Measurements from ENCODE around the gene MAD2L1BP. TPM values are rescaled to one million over a fixed set of nuclear protein-coding genes. Genes with fewer than 3 reads are reported as not detected.

The MAD2L1BP gene
- total and polyA plus RNA-seq, 2 of the 13 experiments (the other 11 are each of a cell fraction or from before 2014, with no cell fraction given), result 54.2 to 55.5 TPM

DNA sequence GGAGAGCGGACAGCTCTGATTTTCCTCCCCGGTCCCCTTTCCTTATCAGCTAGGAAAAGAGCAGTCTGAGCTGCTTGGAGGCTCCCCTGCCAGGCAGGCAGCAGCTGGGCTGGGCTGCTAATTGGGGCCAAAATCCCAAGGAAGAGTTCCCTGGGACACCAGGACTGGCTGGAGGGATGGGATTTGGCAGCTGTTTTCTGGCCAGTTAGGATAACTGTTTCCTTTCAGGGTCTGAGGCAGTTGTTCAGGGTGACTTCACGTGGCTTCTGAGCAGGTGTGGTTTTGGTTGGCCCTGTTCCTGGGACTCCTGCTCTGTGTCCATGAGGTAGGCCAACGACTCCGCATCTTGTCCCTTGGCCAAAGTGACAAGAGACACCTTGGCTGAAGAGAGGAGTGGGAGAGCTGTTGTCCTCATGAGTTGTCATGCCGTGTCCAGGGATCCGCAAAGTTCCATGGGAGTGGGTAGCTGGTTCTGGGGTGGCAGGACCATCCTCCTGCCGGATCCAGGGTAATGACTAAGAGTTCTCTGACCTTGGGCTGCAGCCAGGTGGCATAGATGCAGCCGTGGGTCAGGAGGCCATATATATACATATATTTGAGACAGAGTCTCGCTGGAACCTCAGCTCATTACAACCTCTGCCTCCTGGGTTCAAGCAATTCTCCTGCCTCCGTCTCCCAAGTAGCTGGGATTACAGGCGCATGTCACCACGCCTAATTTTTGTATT lies 30.7 kb downstream of the MAD2L1BP start (continued):
- TF ChIP-seq, protein P1, sequence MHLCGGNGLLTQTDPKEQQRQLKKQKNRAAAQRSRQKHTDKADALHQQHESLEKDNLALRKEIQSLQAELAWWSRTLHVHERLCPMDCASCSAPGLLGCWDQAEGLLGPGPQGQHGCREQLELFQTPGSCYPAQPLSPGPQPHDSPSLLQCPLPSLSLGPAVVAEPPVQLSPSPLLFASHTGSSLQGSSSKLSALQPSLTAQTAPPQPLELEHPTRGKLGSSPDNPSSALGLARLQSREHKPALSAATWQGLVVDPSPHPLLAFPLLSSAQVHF (CRISPR knock-in tag; IDR thresholded peaks at IDR 0.05), result no peak

DNA sequence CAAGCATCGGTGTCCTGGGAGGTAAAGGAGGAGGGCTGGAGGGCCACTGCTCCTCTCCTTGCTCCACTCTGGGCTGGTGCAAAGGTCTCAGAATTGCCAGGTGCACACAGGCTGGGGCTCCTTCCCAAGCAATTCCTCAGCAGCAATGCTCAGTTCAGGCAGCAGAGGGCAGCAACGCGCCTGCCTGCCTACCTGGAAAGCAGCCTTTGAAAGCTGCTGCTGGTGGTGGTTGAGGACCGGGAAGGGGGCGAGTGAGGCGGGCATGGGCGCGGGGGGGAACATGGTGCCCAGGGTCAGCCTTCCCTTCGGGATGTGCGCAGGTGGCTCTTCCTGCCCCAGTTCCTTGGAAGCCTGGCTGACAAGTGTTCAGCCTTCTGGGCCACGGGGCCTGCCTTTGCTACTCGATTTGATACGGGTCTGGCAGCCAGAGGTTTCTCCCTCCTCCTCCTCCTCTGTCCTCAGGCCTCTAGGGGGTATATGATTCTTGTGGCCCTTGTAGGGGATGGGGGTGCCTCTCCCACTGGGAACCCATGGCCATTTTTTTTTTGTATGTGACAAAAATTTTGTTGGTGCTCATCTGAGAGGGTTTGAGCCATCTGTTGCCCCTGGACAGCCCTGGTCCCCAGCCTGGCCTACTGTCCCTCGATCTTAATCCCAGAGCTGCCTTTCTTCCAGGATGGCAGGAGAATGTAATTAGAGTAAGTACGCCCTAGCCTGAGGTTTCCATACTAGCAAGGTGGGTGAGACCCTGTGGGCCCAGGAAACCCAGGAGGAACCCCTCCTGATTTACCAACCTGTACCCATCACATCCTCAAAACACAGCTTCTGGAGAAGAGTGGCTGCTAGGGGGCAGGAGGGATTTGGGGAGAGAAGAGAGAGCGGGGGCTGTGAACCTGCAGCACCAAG lies 31.9 kb downstream of the MAD2L1BP start:
- intact Hi-C loops (cut with micrococcal nuclease; ENCODE audit: unreplicated experiment) (loop anchor here (1.0 to 10.0 kb wide), 7 partner anchors 57 to 412 kb away; no protein-coding TSS in a partner anchor), in situ Hi-C loops (cut with HindIII; ENCODE audit: extremely low pct_ligation_motif_present, low pct_unique_long_range_greater_than_20kb) (loop anchor here (5.0 kb wide), 1 partner anchor 410 kb away; no protein-coding TSS in a partner anchor)
- Histone ChIP-seq H3K4me3 (replicated peaks in 1 of 3; ENCODE audit: insufficient read depth in 1 of 3, low read depth in 2 of 3, low read length in 3 of 3) (peak overlapping the region; percentile 16 to 63 (median 44)), H3K27me3 (ENCODE audit: control insufficient read depth in 1 of 2, insufficient read depth in 2 of 2, low read length in 2 of 2) (peaks cover 2 to 27% of the 10 kb centered on the region in 2 experiments; a peak in 4 of 5 replicates), H3K79me2 (ENCODE audit: insufficient read depth, low read length) (no peaks in the 10 kb centered on the region), H3K9me3 (ENCODE audit: low read length) (no peaks in the 10 kb centered on the region), H4K20me1 (ENCODE audit: insufficient read depth, low read length) (no peaks in the 10 kb centered on the region), H2AFZ (ENCODE audit: low read length) (no peak overlapping the region), H3K9ac (ENCODE audit: insufficient read depth, low read depth, low read length) (no peak overlapping the region), H3K4me1 (ENCODE audit: insufficient read depth, low read length) (peaks cover 64% of the 10 kb centered on the region), H3K4me2 (ENCODE audit: low read depth, low read length) (peak overlapping the region; percentile 75), H3K27ac (ENCODE audit: extremely low read length, insufficient read depth, low read length) (no peak overlapping the region), H3K36me3 (replicated peaks in 1 of 2; ENCODE audit: control insufficient read depth in 1 of 2, insufficient read depth in 2 of 2, low read length in 2 of 2) (peaks cover 4 to 10% of the 10 kb centered on the region in 2 experiments; a peak in 3 of 5 replicates)
- ATAC-seq (peak; percentile 64), DNase-seq (ENCODE audit: low spot score) (peak; percentile 76), FAIRE-seq (peak; percentile 89)
- CTCF ChIA-PET (ENCODE audit: low intra/inter-chr PET ratio, low total read pairs), result interaction anchor here (0.7 to 2.3 kb wide), 8 partner anchors 32 to 412 kb away, joined by 3 to 16 read pairs (median 4); no protein-coding TSS in a partner anchor
- 12% methylated on average over 14 of the region's 16 CpGs for WGBS (ENCODE audit: low lambda C conversion rate)
- POLR2A ChIA-PET, result interaction anchor here (0.7 to 7.5 kb wide), 5 partner anchors 25 to 411 kb away, joined by 3 to 55 read pairs (median 3); partner anchors contain the start of genes GTPBP2 and MAD2L1BP
- BruUV-seq (replicated peaks), result TSS peak; percentile 25
- 0 out of 2 replicates have a peak, but pooled peaks have one; percentile 52 for TF ChIP-seq ZSCAN30 (CRISPR knock-in tag; IDR thresholded peaks at IDR 0.05)
- no peak for TF ChIP-seq ZBTB21 (CRISPR knock-in tag; IDR thresholded peaks at IDR 0.05)
- TF ChIP-seq PLRG1 (conservative IDR thresholded peaks at IDR 0.05), result no peak
- peak; percentile 31; the same call in 1 of the 2 replicates for TF ChIP-seq HCFC1 (IDR thresholded peaks at IDR 0.05; ENCODE audit: low read depth, low read length)
- TF ChIP-seq FOSL2 (CRISPR knock-in tag; IDR thresholded peaks at IDR 0.05), result peak; percentile 60
- TF ChIP-seq PCBP2 (optimal IDR thresholded peaks at IDR 0.05; ENCODE audit: low read depth, low read length, poor library complexity, severe bottlenecking), result no peak
- TF ChIP-seq TEAD3 (CRISPR knock-in tag; optimal IDR thresholded peaks at IDR 0.05; ENCODE audit: borderline replicate concordance), result peak; percentile 84
- TF ChIP-seq, protein P2, sequence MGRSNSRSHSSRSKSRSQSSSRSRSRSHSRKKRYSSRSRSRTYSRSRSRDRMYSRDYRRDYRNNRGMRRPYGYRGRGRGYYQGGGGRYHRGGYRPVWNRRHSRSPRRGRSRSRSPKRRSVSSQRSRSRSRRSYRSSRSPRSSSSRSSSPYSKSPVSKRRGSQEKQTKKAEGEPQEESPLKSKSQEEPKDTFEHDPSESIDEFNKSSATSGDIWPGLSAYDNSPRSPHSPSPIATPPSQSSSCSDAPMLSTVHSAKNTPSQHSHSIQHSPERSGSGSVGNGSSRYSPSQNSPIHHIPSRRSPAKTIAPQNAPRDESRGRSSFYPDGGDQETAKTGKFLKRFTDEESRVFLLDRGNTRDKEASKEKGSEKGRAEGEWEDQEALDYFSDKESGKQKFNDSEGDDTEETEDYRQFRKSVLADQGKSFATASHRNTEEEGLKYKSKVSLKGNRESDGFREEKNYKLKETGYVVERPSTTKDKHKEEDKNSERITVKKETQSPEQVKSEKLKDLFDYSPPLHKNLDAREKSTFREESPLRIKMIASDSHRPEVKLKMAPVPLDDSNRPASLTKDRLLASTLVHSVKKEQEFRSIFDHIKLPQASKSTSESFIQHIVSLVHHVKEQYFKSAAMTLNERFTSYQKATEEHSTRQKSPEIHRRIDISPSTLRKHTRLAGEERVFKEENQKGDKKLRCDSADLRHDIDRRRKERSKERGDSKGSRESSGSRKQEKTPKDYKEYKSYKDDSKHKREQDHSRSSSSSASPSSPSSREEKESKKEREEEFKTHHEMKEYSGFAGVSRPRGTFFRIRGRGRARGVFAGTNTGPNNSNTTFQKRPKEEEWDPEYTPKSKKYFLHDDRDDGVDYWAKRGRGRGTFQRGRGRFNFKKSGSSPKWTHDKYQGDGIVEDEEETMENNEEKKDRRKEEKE (IDR thresholded peaks at IDR 0.05), result no peak
- no peak for TF ChIP-seq ZNF121 (CRISPR knock-in tag; IDR thresholded peaks at IDR 0.05)
- TF ChIP-seq ZNF382 (CRISPR knock-in tag; IDR thresholded peaks at IDR 0.05; ENCODE audit: borderline replicate concordance), result no peak
- 0 out of 2 replicates have a peak, but pooled peaks have one; percentile 83 for TF ChIP-seq ZIK1 (CRISPR knock-in tag; IDR thresholded peaks at IDR 0.05; ENCODE audit: borderline replicate concordance, low read depth)
- TF ChIP-seq POLR2AphosphoS5 (IDR thresholded peaks at IDR 0.05; ENCODE audit: low read depth, low read length), result no peak
- TF ChIP-seq, protein P3, sequence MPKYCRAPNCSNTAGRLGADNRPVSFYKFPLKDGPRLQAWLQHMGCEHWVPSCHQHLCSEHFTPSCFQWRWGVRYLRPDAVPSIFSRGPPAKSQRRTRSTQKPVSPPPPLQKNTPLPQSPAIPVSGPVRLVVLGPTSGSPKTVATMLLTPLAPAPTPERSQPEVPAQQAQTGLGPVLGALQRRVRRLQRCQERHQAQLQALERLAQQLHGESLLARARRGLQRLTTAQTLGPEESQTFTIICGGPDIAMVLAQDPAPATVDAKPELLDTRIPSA (CRISPR knock-in tag; IDR thresholded peaks at IDR 0.05; ENCODE audit: borderline replicate concordance), result no peak
- TF ChIP-seq ZNF768 (CRISPR knock-in tag; IDR thresholded peaks at IDR 0.05), result peak; percentile 28
